Bronchial epithelial cell (primary cell): ENCODE measurements around the gene UBE2O. TPM values are rescaled to one million over a fixed set of nuclear protein-coding genes. Genes with fewer than 3 reads are reported as not detected.
"Not testable (repeated sequence)": the region's sequence is repeated elsewhere in the genome, so short reads cannot be mapped to it uniquely, and the experiment has no call there.

Experiments
- DNase-seq: peaks from one replicate; pipeline ENCODE4 v3.0.0-alpha.2; 2010; ENCODE audit warnings: low read depth
- FAIRE-seq: peaks from 2 replicates; lab custom pipeline; 2011; peaks lifted over from hg19 to GRCh38; lab: Jason Lieb, UNC
- H3K27me3 ChIP-seq: 2 replicates; pipeline ENCODE4 v1.5.1; 2011; ENCODE audit warnings: low read length; ENCODE audit not compliant: control insufficient read depth, insufficient read depth
- H3K36me3 ChIP-seq: 2 replicates; pipeline ENCODE4 v1.5.1; 2011; ENCODE audit warnings: low read length; ENCODE audit not compliant: control insufficient read depth, insufficient read depth
- H3K4me3 ChIP-seq: 2 replicates; pipeline ENCODE4 v1.5.1; 2011; ENCODE audit warnings: mild to moderate bottlenecking, low read depth, low read length, control low read depth
- total RNA-seq: library from RNA; depleted of rRNA; stranded (reverse); fragments of >200 nt; gene quantifications from 2 replicates; pipeline ENCODE4 v1.2.1, GENCODE V29; 2014
- TF ChIP-seq, protein P1 (sequence below): IDR thresholded peaks from 2 replicates; pipeline ENCODE4 v1.5.1; 2011; ENCODE audit warnings: mild to moderate bottlenecking, moderate library complexity, low read length, control low read depth, inconsistent platforms; ENCODE audit not compliant: insufficient read depth, severe bottlenecking

Gene UBE2O
- total RNA-seq, 1 donor from 2014 or later = 15.8 TPM

- peaks cover 1% of the 10 kb centered on the region for H3K36me3 ChIP-seq
- H3K4me3 ChIP-seq = no peak overlapping the region
- TF ChIP-seq, protein P1, sequence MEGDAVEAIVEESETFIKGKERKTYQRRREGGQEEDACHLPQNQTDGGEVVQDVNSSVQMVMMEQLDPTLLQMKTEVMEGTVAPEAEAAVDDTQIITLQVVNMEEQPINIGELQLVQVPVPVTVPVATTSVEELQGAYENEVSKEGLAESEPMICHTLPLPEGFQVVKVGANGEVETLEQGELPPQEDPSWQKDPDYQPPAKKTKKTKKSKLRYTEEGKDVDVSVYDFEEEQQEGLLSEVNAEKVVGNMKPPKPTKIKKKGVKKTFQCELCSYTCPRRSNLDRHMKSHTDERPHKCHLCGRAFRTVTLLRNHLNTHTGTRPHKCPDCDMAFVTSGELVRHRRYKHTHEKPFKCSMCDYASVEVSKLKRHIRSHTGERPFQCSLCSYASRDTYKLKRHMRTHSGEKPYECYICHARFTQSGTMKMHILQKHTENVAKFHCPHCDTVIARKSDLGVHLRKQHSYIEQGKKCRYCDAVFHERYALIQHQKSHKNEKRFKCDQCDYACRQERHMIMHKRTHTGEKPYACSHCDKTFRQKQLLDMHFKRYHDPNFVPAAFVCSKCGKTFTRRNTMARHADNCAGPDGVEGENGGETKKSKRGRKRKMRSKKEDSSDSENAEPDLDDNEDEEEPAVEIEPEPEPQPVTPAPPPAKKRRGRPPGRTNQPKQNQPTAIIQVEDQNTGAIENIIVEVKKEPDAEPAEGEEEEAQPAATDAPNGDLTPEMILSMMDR = no peak
- FAIRE-seq (no peak), DNase-seq (no peak)
- H3K27me3 ChIP-seq = no peaks in the 10 kb centered on the region
Measured at GRCh38 chr17:76350463-76350862, 102.5 kb downstream of the UBE2O start.

DNA sequence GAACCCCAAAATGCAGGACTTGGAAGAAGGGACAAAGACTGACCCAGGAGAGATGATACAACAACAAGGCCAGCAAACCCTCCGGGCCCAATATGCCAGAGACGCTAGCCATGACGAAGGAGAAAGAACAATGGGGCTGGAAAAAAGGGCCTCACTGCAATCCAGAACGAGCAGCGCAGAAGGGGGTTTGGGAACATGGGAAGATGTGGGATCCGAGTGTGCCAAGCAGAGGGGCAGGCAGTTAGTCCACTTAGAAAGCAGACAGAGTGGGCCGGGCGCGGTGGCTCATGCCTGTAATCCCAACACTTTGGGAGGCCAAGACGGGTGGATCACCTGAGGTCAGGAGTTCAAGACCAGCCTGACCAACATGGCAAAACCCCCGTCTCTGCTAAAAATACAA lies 106.0 kb downstream of the UBE2O start:
- FAIRE-seq, H3K4me3 ChIP-seq, DNase-seq, H3K36me3 ChIP-seq, H3K27me3 ChIP-seq: not testable (repeated sequence)

GRCh38 chr17:76345377-76345974 lies 107.5 kb downstream of the UBE2O start:
- TF ChIP-seq, protein P1 = no peak
- Histone ChIP-seq H3K4me3 (no peak overlapping the region), H3K27me3 (no peaks in the 10 kb centered on the region), H3K36me3 (peaks cover 1% of the 10 kb centered on the region)
- DNase-seq (no peak), FAIRE-seq (no peak)

- Histone ChIP-seq H3K36me3 (peaks cover 1% of the 10 kb centered on the region), H3K27me3 (no peaks in the 10 kb centered on the region), H3K4me3 (no peak overlapping the region)
- TF ChIP-seq, protein P1 = no peak
- no peak for FAIRE-seq
- no peak for DNase-seq
Measured at GRCh38 chr17:76343106-76343505, 109.8 kb downstream of the UBE2O start.

- DNase-seq (no peak), FAIRE-seq (no peak)
- Histone ChIP-seq H3K36me3 (peaks cover 1% of the 10 kb centered on the region), H3K4me3 (no peak overlapping the region), H3K27me3 (no peaks in the 10 kb centered on the region)
- TF ChIP-seq, protein P1 = no peak
Measured at GRCh38 chr17:76341301-76341700, 111.7 kb downstream of the UBE2O start.

Other genes with a start within 250 kb of the UBE2O start
- gene RNF157, start 212.7 kb downstream of the UBE2O start, total RNA-seq = not detected in 2 replicates
- gene UBALD2, start 187.8 kb downstream of the UBE2O start, total RNA-seq = 3.4 and 7.3 TPM in 2 replicates
- gene QRICH2, start 144.9 kb downstream of the UBE2O start, total RNA-seq = 2.1 and 3.8 TPM in 2 replicates
- gene PRPSAP1, start 99.2 kb downstream of the UBE2O start, total RNA-seq = 29.2 and 30.5 TPM in 2 replicates
- gene SPHK1, start 68.5 kb downstream of the UBE2O start, total RNA-seq = 76.1 and 80.1 TPM in 2 replicates
- gene AANAT, start 14.5 kb upstream of the UBE2O start, total RNA-seq = not detected in 2 replicates
- 9.9 and 10.8 TPM in 2 replicates for gene RHBDF2, start 48.3 kb upstream of the UBE2O start, total RNA-seq
- gene CYGB, start 84.6 kb upstream of the UBE2O start, total RNA-seq = 2.1 and 2.3 TPM in 2 replicates
- gene PRCD, start 86.9 kb upstream of the UBE2O start, total RNA-seq = 0.13 TPM in 1 of 2 replicates, not detected in the other
- gene ST6GALNAC2, start 132.7 kb upstream of the UBE2O start, total RNA-seq = 38.4 and 64.4 TPM in 2 replicates
- 5.0 and 10.8 TPM in 2 replicates for gene ST6GALNAC1, start 190.6 kb upstream of the UBE2O start, total RNA-seq